GM19043 (cell line): ENCODE measurements around the gene LGMN.

ENCODE experiments used
- ATAC-seq: cut with Tn5 transposase; IDR thresholded peaks from one replicate; pipeline ENCODE4 v1.9.1; 2021; ENCODE audit warnings: low read depth; ENCODE audit not compliant: unreplicated experiment

Gene LGMN

DNA sequence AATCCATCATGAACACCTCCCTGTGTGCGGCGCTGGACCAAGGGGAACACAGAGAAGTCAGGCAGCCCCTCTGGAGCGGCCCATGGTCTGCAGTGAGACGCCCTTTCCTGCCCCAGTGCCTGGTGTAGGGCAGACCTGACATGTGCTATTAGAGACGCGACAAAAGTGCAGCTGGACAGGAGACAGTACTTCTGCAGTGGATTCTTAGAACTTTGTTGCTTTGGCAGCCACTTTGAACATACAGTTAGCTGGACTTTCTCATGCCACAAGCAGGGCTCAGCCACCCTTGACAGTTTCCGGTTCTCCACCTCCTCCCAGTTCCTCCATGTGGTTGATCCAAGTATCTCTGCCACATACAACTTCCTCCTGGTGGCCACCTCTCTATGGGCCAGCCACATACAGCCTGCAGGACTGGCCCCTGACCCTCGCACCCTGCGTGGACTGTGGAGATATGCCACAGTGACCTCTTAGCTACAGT, 45.9 kb downstream of the LGMN start:
- no peak for ATAC-seq

DNA sequence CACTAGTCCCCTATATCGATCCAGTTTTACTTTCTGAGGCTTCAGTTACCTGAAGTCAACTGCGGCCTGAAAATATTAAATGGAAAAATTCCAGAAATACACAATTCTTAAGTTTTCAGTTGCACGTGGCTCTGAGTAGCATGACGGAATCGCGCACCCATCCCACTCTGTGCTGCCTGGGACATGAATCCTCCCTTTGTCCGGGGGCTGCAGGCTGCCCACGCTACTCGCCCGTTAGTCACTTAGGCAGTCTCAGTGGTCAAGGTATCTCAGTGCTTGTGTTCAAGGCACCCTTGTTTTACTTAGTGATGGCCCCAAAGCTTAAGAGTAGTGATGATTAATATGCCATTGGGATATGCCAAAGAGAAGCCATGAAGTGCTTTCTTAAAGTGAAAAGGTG, 46.6 kb downstream of the LGMN start:
- no peak for ATAC-seq

DNA sequence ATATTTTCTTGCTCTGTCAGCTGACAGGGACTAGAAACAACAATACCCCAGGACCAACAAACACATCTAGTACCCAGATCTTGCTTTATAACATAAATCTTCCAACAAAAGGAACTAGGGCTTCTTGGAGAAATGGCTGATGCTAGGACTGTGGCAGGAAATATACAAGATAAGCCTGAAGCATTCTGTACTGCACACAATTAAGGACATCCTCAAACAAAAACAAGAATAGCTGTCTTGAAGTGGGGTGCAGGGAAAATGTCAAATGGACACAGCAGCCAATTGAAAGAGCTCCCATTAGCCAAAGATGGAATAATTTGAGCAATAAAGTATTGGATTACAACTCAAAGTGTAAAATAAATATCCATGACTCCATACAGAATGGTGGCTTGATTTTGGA, 50.0 kb downstream of the LGMN start:
- ATAC-seq = no peak

- ATAC-seq = no peak
Measured at GRCh38 chr14:92696366-92696765, 52.1 kb downstream of the LGMN start.

- no peak for ATAC-seq
Measured at GRCh38 chr14:92695562-92695961, 52.9 kb downstream of the LGMN start.

DNA sequence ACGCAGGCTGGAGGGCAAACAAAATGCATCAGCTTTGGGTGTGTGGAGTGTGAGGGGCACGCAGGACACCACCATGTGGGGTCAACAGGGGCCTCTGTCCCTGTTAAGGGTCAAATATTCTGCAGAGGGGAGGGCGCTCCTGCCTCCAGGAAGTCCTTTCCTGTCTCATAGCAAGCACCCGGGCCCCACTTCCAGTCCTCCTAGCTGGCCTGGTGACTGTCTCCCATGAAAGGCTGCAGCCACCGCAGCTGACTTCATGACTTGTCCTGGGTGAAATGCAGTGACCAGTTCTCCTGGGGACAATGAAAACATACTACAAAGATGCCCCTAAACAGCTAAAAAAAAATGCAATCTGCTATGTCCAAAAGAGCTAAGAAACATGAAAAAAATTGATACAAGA, 53.6 kb downstream of the LGMN start:
- ATAC-seq = no peak

DNA sequence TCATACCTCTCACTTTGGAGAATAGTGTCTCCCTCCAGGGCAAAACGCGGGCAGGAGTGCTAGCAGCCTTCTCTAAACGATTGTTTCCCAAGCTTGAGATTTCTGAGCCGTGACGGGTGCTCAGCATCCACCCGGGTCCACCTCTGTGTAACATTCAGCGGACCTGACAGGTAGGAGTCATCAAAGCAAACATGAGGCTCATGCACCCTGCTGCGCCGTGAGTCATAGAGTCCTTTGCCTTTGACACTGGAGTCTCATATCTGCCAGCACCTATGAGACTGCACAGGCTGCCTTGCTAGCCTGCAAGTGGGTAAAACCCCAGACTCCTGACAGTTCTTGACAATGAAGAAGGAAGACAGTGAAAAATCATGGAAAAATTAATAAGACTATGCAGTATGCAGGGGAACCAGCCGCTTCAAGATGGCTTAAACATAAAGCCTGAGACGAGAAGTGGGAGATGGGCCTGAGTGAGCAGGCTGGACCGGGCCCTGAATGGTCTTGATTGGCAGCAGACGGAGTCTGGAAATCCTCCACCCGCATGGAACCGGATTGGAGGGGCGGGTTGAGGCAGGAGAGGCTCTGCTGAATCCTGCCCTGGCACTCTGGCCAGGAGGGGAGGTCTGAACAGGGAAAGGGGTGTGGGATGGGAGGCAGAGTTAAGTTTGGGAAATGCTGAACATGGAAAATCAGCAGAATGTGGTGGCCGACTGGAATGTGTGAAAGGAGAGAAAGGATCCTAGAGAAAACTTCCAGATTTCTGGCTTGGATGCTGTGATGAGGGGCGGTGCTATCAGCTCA, 54.2 kb downstream of the LGMN start:
- ATAC-seq = no peak

- ATAC-seq = no peak
Measured at GRCh38 chr14:92692822-92693226, 55.6 kb downstream of the LGMN start.

GRCh38 chr14:92690171-92691011, 58.0 kb downstream of the LGMN start:
- ATAC-seq = no peak

- no peak for ATAC-seq
Measured at GRCh38 chr14:92688434-92689375, 59.7 kb downstream of the LGMN start.

- ATAC-seq = no peak
Measured at GRCh38 chr14:92687681-92688433, 60.6 kb downstream of the LGMN start.

GRCh38 chr14:92686900-92687427, 61.5 kb downstream of the LGMN start:
- no peak for ATAC-seq

DNA sequence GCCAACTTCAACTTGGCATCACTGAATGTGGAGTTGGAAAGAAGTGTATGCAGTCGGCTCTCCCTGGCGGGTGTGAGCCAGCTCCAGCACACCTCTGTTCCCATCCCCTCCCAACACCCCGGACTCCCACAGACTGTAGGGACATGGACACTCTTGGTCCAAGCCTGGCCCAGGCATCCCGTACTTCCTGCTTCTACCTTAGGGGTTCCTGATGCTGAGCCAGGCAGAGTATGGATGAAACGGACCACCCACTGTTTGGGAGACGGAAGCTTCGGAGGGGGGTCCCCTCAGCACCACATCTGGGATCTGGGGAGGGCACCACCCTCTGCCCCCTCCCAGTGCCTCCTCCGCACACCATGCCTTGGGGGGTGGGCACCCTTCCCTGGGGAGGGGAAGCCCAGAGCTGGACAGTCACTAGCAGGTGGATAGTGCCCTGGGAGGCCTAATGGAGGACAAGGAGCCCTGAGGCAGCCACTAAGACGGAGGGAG, 62.0 kb downstream of the LGMN start:
- ATAC-seq = no peak

- ATAC-seq = no peak
Measured at GRCh38 chr14:92685784-92686355, 62.6 kb downstream of the LGMN start.

GRCh38 chr14:92684801-92685560, 63.4 kb downstream of the LGMN start:
- no peak for ATAC-seq

DNA sequence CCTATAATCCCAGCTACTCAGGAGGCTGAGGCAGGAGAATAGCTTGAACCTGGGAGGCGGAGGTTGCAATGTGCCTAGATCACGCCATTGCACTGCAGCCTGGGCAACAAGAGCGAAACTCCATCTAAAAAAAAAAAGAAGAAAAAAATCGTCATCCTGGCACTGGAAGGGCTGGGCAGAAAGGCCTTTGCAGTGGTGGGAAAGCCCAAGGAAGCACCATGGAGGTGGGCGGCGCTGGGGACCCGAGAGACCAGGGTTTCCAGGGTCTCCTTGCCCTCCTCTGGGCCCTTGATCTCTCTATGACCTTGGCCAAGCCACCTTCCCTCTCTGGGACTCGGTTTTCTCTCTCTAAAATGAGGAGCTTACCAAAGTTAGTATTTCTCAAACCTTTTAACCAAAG, 65.4 kb downstream of the LGMN start:
- ATAC-seq = no peak

DNA sequence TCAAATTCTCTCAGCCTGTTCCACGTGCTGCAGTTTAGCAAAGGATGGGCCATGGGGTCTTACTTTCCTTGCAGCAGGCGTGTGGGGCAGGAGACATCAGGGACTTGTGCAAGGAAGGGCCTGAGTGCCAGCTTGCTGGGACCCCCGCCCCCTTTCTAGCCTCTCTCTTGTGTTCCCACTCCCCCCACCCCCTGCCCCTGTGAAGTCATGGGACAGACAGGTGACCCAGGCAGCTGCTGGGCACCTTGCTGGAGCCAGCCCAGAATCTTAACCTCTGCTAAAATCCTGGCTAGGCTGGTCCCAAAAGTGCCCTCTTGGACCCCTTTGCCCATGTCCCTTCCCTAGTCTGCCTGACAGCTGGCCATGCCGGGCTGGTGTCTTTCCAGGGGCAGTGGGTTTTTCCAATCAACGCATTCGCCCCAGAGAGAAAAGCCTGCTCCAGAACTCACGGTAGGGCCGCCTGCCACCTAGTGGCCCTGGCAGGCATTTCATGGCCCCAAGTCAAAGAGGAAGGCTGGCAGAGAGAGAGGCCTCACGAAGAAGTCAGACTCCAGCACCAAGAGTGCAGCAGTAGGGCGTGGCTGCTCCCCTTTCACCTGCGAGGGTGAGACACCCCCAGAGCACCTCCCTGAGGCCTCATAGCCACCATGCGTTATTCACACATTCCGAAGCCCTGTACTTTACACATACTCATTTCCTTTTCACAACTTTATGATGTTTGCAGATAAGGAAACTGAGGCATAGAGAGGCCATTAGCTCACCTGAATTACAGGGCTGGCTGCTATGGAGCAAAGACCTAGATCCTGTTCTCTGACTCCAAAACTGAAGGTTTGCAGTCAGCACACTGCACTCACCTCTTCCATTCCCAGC, 67.4 kb downstream of the LGMN start:
- ATAC-seq = no peak
